ENCODE data around the gene COL4A5.

The COL4A5 gene

DNA sequence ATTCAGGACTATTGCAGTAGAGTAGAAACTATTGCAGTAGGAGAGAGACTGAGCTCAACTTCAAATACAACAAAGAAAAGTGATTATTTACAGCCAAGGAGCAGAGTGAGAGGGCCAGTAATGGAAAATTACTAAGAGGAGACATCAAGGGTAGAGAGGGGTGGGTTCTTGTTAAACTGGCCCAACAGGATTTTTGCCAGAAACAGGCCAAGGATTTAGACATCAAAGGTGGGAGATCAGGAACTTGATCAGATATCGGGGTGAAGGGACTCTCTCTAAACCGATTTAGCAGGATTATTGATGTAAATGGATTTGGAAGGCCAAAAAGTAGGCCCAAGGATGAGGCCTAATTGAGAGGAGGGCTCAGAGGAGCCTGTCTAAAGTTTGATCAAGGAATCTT, 231.9 kb downstream of the COL4A5 start:
- TF ChIP-seq, protein P1, sequence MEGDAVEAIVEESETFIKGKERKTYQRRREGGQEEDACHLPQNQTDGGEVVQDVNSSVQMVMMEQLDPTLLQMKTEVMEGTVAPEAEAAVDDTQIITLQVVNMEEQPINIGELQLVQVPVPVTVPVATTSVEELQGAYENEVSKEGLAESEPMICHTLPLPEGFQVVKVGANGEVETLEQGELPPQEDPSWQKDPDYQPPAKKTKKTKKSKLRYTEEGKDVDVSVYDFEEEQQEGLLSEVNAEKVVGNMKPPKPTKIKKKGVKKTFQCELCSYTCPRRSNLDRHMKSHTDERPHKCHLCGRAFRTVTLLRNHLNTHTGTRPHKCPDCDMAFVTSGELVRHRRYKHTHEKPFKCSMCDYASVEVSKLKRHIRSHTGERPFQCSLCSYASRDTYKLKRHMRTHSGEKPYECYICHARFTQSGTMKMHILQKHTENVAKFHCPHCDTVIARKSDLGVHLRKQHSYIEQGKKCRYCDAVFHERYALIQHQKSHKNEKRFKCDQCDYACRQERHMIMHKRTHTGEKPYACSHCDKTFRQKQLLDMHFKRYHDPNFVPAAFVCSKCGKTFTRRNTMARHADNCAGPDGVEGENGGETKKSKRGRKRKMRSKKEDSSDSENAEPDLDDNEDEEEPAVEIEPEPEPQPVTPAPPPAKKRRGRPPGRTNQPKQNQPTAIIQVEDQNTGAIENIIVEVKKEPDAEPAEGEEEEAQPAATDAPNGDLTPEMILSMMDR (IDR thresholded peaks at IDR 0.05; ENCODE audit: low read depth, low read length, missing control alignments), result no peak
- H3K4me3 ChIP-seq (replicated peaks; ENCODE audit: low read depth, low read length), result no peak overlapping the region
- DNase-seq (ENCODE audit: extremely low read depth, low read depth), result no peak

DNA sequence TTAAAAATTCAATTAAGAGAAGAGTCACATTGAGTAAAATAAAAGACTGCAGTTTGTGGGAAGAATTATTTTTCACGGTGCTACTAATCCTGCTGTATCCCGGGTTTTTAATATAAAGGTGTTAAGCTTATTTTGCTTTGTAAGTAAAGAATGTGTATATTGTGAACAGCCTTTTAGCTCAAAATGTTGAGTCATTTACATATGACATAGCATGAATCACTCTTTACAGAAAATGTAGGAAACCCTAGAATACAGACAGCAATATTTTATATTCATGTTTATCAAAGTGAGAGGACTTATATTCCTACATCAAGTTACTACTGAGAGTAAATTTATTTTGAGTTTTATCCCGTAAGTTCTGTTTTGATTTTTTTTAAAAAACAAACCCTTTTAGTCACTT, 257.1 kb downstream of the COL4A5 start:
- no peak for DNase-seq (ENCODE audit: extremely low read depth, low read depth)
- TF ChIP-seq, protein P1 (IDR thresholded peaks at IDR 0.05; ENCODE audit: low read depth, low read length, missing control alignments), result no peak
- H3K4me3 ChIP-seq (replicated peaks; ENCODE audit: low read depth, low read length), result no peak overlapping the region

DNA sequence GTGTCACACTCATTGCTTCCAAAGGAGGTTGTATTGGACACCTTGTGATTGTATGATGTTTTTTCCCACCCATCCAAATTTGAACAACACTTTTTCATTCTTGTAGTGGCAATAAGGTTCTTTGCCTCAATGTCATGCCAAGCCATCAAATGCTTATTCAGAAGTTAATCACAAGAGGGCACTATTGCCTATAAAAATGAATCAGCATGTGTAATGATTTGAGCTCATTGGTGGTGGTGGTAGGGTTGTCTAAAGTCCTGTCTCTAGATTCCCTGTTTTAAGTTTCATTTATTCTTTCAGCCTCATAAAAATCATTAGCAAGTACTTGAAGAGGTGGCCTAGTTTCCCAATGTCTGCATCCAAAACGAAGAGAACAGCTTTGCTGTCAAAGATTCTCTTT, 259.7 kb downstream of the COL4A5 start:
- TF ChIP-seq, protein P1 (IDR thresholded peaks at IDR 0.05; ENCODE audit: low read depth, low read length, missing control alignments), result peak; percentile 6
- peak; percentile 3 for DNase-seq (ENCODE audit: extremely low read depth, low read depth)
- no peak overlapping the region for H3K4me3 ChIP-seq (replicated peaks; ENCODE audit: low read depth, low read length)

DNA sequence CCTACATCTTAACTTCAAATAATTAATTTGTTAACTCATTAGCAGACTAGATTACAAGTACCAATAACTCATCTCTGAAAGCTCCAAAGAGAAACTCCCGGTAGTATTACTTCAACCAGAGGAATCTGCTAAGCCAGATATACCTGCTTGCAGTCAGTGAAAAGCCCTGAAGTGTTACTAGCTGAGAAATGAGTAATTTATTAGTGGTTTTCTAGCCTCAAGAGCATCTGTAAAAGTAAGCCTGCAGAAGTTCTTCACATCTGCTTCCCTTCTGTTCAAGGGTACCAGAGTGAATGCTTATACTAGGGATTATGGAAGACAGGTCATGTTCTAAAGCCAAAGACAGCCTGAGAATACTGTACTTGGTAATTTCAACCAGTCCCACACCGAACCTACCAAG, 262.0 kb downstream of the COL4A5 start:
- peak; percentile 2 for DNase-seq (ENCODE audit: extremely low read depth, low read depth)
- TF ChIP-seq, protein P1 (IDR thresholded peaks at IDR 0.05; ENCODE audit: low read depth, low read length, missing control alignments), result no peak

DNA sequence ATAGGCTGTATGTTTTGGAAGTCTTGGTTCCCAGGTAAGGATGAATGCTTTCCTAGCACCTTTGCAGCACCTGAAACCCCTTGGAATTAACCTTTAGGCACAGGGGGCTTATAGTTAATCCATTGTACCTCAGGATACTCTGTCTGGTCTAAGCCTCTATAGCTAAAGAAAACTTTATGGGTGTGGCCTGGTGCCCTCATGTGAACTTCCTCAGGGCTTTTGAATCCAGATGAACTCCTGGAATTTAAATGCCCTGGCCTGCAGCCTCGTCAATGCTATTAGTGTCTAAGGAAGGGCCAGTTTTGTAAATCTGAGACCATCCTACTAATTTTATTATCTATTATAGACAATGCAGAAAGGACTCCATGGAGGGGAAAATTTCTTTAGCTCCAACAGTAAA, 262.9 kb downstream of the COL4A5 start:
- DNase-seq (ENCODE audit: extremely low read depth, low read depth), result no peak
- H3K4me3 ChIP-seq (replicated peaks; ENCODE audit: low read depth, low read length), result no peak overlapping the region
- TF ChIP-seq, protein P1 (IDR thresholded peaks at IDR 0.05; ENCODE audit: low read depth, low read length, missing control alignments), result no peak

More for the DNA sequence above, 262.0 kb downstream of the COL4A5 start:
- no peak overlapping the region for H3K4me3 ChIP-seq (replicated peaks; ENCODE audit: low read depth, low read length)

DNA sequence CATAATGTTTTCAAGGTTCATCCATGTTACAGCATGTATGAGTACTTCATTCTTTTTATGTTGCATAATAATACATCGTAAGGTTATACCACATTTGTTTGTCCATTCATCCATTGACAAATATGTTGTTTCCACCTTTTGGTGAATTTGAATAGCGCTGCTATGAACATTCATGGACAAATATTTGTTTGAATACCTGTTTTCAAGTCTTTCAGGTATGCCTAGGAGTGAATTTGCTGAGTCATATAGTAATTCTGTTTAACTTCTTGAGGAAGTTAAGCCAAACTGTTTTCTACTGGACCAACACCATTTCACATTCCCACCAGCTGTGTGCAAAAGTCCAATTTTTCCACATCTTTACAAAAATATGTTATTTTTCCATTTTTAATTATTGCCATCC, 265.2 kb downstream of the COL4A5 start:
- TF ChIP-seq, protein P1 (IDR thresholded peaks at IDR 0.05; ENCODE audit: low read depth, low read length, missing control alignments), result no peak
- DNase-seq (ENCODE audit: extremely low read depth, low read depth), result no peak
- no peak overlapping the region for H3K4me3 ChIP-seq (replicated peaks; ENCODE audit: low read depth, low read length)

DNA sequence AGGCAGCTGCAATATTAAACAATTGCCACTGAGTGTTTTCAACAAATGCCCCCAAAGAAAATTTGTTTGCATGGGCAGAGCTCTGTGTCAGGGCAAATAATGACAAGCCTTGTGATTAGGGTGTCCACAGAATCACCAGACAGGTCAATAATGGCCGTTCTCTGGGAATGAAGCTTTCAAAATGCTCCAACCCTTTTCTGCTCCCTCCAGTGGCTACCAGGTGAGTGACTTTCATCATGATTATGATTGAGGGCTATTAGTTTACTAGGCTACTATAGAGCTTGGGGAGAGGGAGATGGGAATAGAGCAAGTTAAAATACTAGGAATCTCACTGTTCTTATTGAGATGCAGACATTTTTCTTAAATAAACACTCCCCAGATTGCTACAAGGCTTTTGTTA, 273.2 kb downstream of the COL4A5 start:
- DNase-seq (ENCODE audit: extremely low read depth, low read depth), result no peak
- TF ChIP-seq, protein P1 (IDR thresholded peaks at IDR 0.05; ENCODE audit: low read depth, low read length, missing control alignments), result no peak
- no peak overlapping the region for H3K4me3 ChIP-seq (replicated peaks; ENCODE audit: low read depth, low read length)
